Heart right ventricle (tissue), 16 donors: Measurements from ENCODE around the gene STX1B. TPM values are rescaled to one million over a fixed set of nuclear protein-coding genes. Genes with fewer than 3 reads are reported as not detected.

Experiments used
- ATAC-seq, 8 donors: fragments of 200-7000 bp; cut with Tn5 transposase; one replicate each; pipeline ENCODE4 v1.9.1; 2020; ENCODE audit warnings: mild to moderate bottlenecking in 8 of 8, moderate library complexity in 8 of 8, moderate number of reproducible peaks in 1 of 8
- DNase-seq, 2 donors: peaks; one replicate each; pipeline ENCODE4 v3.0.0-alpha.2; 2020
- H3K27ac ChIP-seq, 10 donors: fragments of 200-600 bp; sonication (generic) in 2 of 10; one replicate each; pipeline versions ENCODE4 v1.5.0 to v1.8.0; 2020 to 2022; ENCODE audit warnings: mild to moderate bottlenecking in 3 of 10
- H3K27me3 ChIP-seq, 7 donors: fragments of 200-600 bp; one replicate each; pipeline ENCODE4 v1.8.0; 2021 to 2022; ENCODE audit warnings: mild to moderate bottlenecking in 2 of 7
- H3K36me3 ChIP-seq, 9 donors: fragments of 200-600 bp; sonication (generic) in 1 of 9; one replicate each; pipeline versions ENCODE4 v1.5.0 to v1.8.0; 2020 to 2022; ENCODE audit warnings: mild to moderate bottlenecking in 2 of 9
- H3K4me1 ChIP-seq, 9 donors: fragments of 200-600 bp; sonication (generic) in 1 of 9; one replicate each; pipeline versions ENCODE4 v1.5.0 to v1.8.0; 2020 to 2022; ENCODE audit warnings: mild to moderate bottlenecking in 4 of 9
- H3K4me3 ChIP-seq, 10 donors: fragments of 200-600 bp; sonication (generic) in 2 of 10; one replicate each; pipeline versions ENCODE4 v1.5.0 to v1.8.0; 2020 to 2022; ENCODE audit warnings: mild to moderate bottlenecking in 7 of 10, moderate library complexity in 2 of 10
- H3K9me3 ChIP-seq, 11 donors: fragments of 200-600 bp in 10 of 11; sonication (generic) in 2 of 11; one replicate each; pipeline versions ENCODE4 v1.5.0 to v1.8.0; 2013 to 2022; ENCODE audit warnings: mild to moderate bottlenecking in 2 of 11, control low read depth in 1 of 11, moderate library complexity in 1 of 11
- WGBS, 2 donors: extraction: QIAGEN DNeasy Blood & Tissue Kit; methylation state at CpG; one replicate each; pipeline ENCODE4 v1.1.7; 2013; ENCODE audit warnings: inconsistent platforms in 1 of 2; 5-methylcytosine and 5-hydroxymethylcytosine counted together
- intact Hi-C, 10 donors: fragments of 100-400 bp; cut with DNase I; formaldehyde crosslinking; loops; one replicate each; pipeline versions ENCODE4 v1.11.1 to v1.14.2; 2022
- polyA plus RNA-seq, 2 donors: library from polyadenylated mRNA; stranded (reverse); fragments of 200-250 nt; gene quantifications; one replicate each; pipeline ENCODE4 v1.2.3, GENCODE V29; 2013
- total RNA-seq, 10 donors: library from RNA; stranded (reverse); fragmentation: NEBNext Ultra II Directional in 3 of 10; extraction: Animal tissue kit (Norgen Biotek cat#: 25700) in 3 of 10; gene quantifications; one replicate each; pipeline versions ENCODE4 v1.2.1 to v1.2.4, GENCODE V29; 2021 to 2023
- TF ChIP-seq, protein P1 (sequence below), 9 donors: fragments of 200-600 bp; sonication (generic) in 2 of 9; IDR thresholded peaks; one replicate each; pipeline versions ENCODE4 v1.5.0 to v1.8.0; 2021 to 2022; ENCODE audit warnings: antibody characterized with exemption in 9 of 9, mild to moderate bottlenecking in 5 of 9, moderate library complexity in 1 of 9
- donor health status: Arrhythmogenic right ventricular cardiomyopathy.
- donor health status: ischemic (EF 13 %, LVEDD 7.1; RV severe dilation, severe dysfunction).
- donor health status: healthy with polysubstance abuse.
- donor health status: DM: no; HTN: yes; CAD: no.
- donor health status: DM: no; HTN: no; CAD: no.
- donor health status: ischemic (EF 25% LVEDD 6.9; RV normal size, moderate dysfunction).
- donor health status: ischemic (EF 25% LVEDD 5.7; RV mildly dilated, moderate dysfunction).
- donor health status: healthy.
- donor health status: DM: yes; HTN: yes; CAD: no.
- donor health status: Ischemic cardiomyopathy.
- donor health status: ischemic (EF 35%, LVEDD 5.7; RV mildly dilated, moderate dysfunction).
- donor health status: nonischemic (EF 11% LVEDD 7.7; RV severe dilation, severe dysfunction).
- donor health status: DM: yes; HTN: yes; CAD: no.
- donor health status: PGD.
- donor health status: ischemic (EF 29% LVEDD 5.4; RV normal size, mild dysfunction).
- donor health status: nonischemic (EF 23%, LVEDD 6.1; RV moderate dilation, normal function).

Gene STX1B
- total and polyA plus RNA-seq, 12 donors = 0.07 to 2.3 (median 0.90) TPM

- WGBS, 2 donors = 67 to 69% methylated on average over 21 of the region's 21 CpGs
- H3K27me3 ChIP-seq = no peaks in the 10 kb centered on the region
- TF ChIP-seq, protein P1, sequence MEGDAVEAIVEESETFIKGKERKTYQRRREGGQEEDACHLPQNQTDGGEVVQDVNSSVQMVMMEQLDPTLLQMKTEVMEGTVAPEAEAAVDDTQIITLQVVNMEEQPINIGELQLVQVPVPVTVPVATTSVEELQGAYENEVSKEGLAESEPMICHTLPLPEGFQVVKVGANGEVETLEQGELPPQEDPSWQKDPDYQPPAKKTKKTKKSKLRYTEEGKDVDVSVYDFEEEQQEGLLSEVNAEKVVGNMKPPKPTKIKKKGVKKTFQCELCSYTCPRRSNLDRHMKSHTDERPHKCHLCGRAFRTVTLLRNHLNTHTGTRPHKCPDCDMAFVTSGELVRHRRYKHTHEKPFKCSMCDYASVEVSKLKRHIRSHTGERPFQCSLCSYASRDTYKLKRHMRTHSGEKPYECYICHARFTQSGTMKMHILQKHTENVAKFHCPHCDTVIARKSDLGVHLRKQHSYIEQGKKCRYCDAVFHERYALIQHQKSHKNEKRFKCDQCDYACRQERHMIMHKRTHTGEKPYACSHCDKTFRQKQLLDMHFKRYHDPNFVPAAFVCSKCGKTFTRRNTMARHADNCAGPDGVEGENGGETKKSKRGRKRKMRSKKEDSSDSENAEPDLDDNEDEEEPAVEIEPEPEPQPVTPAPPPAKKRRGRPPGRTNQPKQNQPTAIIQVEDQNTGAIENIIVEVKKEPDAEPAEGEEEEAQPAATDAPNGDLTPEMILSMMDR (IDR thresholded peaks at IDR 0.05) = no peak
- H3K9me3 ChIP-seq = no peaks in the 10 kb centered on the region
- peaks cover 4 to 35% (median 16%) of the 10 kb centered on the region in 9 donors for H3K4me1 ChIP-seq
- DNase-seq (no peak), ATAC-seq (peak in 5 of 8 donors; percentile 1 to 12 (median 3))
- H3K36me3 ChIP-seq = no peaks in the 10 kb centered on the region
- intact Hi-C loops = loop anchor here in 3 of 10 donors (1.0 to 10.0 kb wide), 4 partner anchors 35 to 444 kb away; partner anchors contain the start of genes STX4 (in 1 of the 3), ZNF646 (in 1 of the 3), ZNF668 (in 1 of the 3) and ZNF843 (in 1 of the 3)
- peak overlapping the region; percentile 38 to 64 (median 60) for H3K4me3 ChIP-seq
- peak overlapping the region in 7 of 10 donors; percentile 52 to 88 (median 57) for H3K27ac ChIP-seq
Observed at GRCh38 chr16:30997725-30998711, 12.4 kb downstream of the STX1B start.

- peak overlapping the region; percentile 38 to 64 (median 60) for H3K4me3 ChIP-seq
- ATAC-seq = peak; percentile 93 to 95 (median 94)
- H3K36me3 ChIP-seq = no peaks in the 10 kb centered on the region
- peak overlapping the region in 9 of 10 donors; percentile 39 to 88 (median 55) for H3K27ac ChIP-seq
- H3K4me1 ChIP-seq = peaks cover 4 to 33% (median 16%) of the 10 kb centered on the region in 9 donors
- DNase-seq = peak; percentile 74 to 90
- TF ChIP-seq, protein P1 (IDR thresholded peaks at IDR 0.05) = no peak
- WGBS, 2 donors = 3% methylated on average over 52 to 60 of the region's 60 CpGs
- no peaks in the 10 kb centered on the region for H3K27me3 ChIP-seq
- no peaks in the 10 kb centered on the region for H3K9me3 ChIP-seq
- intact Hi-C loops = loop anchor here in 3 of 10 donors (1.0 to 10.0 kb wide), 4 partner anchors 36 to 445 kb away; partner anchors contain the start of genes STX4 (in 1 of the 3), ZNF646 (in 1 of the 3), ZNF668 (in 1 of the 3) and ZNF843 (in 1 of the 3)
Observed at GRCh38 chr16:30996985-30997724, 13.3 kb downstream of the STX1B start.

DNA sequence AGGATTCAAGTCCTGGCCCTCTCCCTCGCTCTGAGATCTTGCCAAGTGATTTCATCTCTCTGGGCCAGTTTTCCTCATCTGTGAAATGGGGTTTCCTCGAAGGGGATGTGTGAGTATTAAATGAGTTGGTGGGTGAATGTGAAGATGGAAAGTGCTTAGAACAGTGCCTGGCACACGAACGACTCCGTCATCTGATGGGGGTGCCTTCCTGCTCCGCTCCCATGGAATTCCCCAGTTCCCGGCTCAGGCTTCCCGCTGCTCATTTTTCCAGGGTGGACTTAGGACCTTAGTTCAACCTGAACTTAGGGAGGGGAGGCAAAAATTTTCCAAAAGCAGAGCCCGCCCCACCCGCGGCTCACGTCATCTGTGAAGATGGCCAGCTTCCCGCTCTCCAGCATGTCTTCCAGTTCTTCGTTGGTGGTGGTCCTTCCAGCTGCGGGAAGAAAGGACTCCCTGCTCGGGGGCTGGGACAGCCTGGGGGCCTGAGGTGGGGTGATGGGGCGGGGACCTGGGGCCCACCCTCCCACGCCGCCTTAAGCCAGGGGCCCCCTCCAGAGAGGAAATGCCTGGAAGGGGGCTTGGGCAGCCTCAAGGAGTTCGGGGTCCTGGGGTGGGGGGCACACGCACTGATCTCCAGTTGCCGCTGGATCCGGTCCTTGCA is 14.0 kb downstream of the STX1B start:
- Histone ChIP-seq H3K9me3 (no peaks in the 10 kb centered on the region), H3K27me3 (no peaks in the 10 kb centered on the region), H3K36me3 (no peaks in the 10 kb centered on the region), H3K4me1 (peaks cover 4 to 28% (median 16%) of the 10 kb centered on the region in 9 donors), H3K4me3 (peak overlapping the region; percentile 38 to 64 (median 60)), H3K27ac (peak overlapping the region in 9 of 10 donors; percentile 1 to 88 (median 55))
- TF ChIP-seq, protein P1 (IDR thresholded peaks at IDR 0.05) = no peak
- ATAC-seq (peak in 7 of 8 donors; percentile 6 to 66 (median 22)), DNase-seq (no peak)
- intact Hi-C loops = loop anchor here in 3 of 10 donors (5.0 to 10.0 kb wide), 3 partner anchors 76 to 446 kb away; partner anchors contain the start of genes ZNF646 (in 1 of the 3), ZNF668 (in 1 of the 3) and ZNF843 (in 1 of the 3)
- WGBS, 2 donors = 26 to 30% methylated on average over 21 to 23 of the region's 23 CpGs
